Measurements from ENCODE around the gene PRR7.

The PRR7 gene

GRCh38 chr5:177423671-177424070 lies 22.9 kb upstream of the PRR7 start:
- H3K4me3 ChIP-seq (ENCODE audit: low read depth, low read length), result no peak overlapping the region

GRCh38 chr5:177425196-177425800 lies 21.3 kb upstream of the PRR7 start:
- peak overlapping the region; percentile 68 for H3K4me3 ChIP-seq (ENCODE audit: low read depth, low read length)

GRCh38 chr5:177425801-177426565 lies 20.6 kb upstream of the PRR7 start:
- peak overlapping the region; percentile 68 for H3K4me3 ChIP-seq (ENCODE audit: low read depth, low read length)

- peak within 1 kb of the TSS; percentile 72 for H3K4me3 ChIP-seq (ENCODE audit: low read depth, low read length)
These were observed 19.9 kb upstream of the PRR7 start, which contains the start of gene GRK6 for GRCh38 chr5:177426566-177427210. GRK6 (plus strand) TSS chr5:177426676; CDS start chr5:177426846, 170 bp downstream.

- peak overlapping the region; percentile 72 for H3K4me3 ChIP-seq (ENCODE audit: low read depth, low read length)
These were observed 19.3 kb upstream of the PRR7 start for GRCh38 chr5:177427211-177427822.

GRCh38 chr5:177427919-177428573 lies 18.6 kb upstream of the PRR7 start:
- H3K4me3 ChIP-seq (ENCODE audit: low read depth, low read length), result no peak overlapping the region

- H3K4me3 ChIP-seq (ENCODE audit: low read depth, low read length), result no peak overlapping the region
These were observed 17.9 kb upstream of the PRR7 start for GRCh38 chr5:177428574-177429217.

- H3K4me3 ChIP-seq (ENCODE audit: low read depth, low read length), result no peak overlapping the region
These were observed 17.2 kb upstream of the PRR7 start for GRCh38 chr5:177429248-177430040.

- no peak overlapping the region for H3K4me3 ChIP-seq (ENCODE audit: low read depth, low read length)
These were observed 16.3 kb upstream of the PRR7 start for GRCh38 chr5:177430140-177430951.

- H3K4me3 ChIP-seq (ENCODE audit: low read depth, low read length), result no peak overlapping the region
These were observed 15.7 kb upstream of the PRR7 start for GRCh38 chr5:177430972-177431316.

- H3K4me3 ChIP-seq (ENCODE audit: low read depth, low read length), result no peak overlapping the region
These were observed 15.1 kb upstream of the PRR7 start for GRCh38 chr5:177431317-177432142.

GRCh38 chr5:177432143-177432838 lies 14.3 kb upstream of the PRR7 start:
- H3K4me3 ChIP-seq (ENCODE audit: low read depth, low read length), result no peak overlapping the region

GRCh38 chr5:177432839-177433657 lies 13.6 kb upstream of the PRR7 start:
- no peak overlapping the region for H3K4me3 ChIP-seq (ENCODE audit: low read depth, low read length)

- no peak overlapping the region for H3K4me3 ChIP-seq (ENCODE audit: low read depth, low read length)
These were observed 12.9 kb upstream of the PRR7 start for GRCh38 chr5:177433658-177434217.

GRCh38 chr5:177434437-177434836 lies 12.2 kb upstream of the PRR7 start:
- H3K4me3 ChIP-seq (ENCODE audit: low read depth, low read length), result no peak overlapping the region

GRCh38 chr5:177434942-177435738 lies 11.5 kb upstream of the PRR7 start:
- no peak overlapping the region for H3K4me3 ChIP-seq (ENCODE audit: low read depth, low read length)
